NCI-H345 (cell line): ENCODE results near the gene SH3BP4.

ENCODE experiments used
- DNase-seq: peaks from one replicate; lab custom pipeline; 2025; lab: John Stamatoyannopoulos, UW

The SH3BP4 gene

GRCh38 chr2:234983011-234983726 is 31.4 kb downstream of the SH3BP4 start:
- peak; percentile 95 for DNase-seq

GRCh38 chr2:234985608-234986245 is 33.9 kb downstream of the SH3BP4 start:
- no peak for DNase-seq

- no peak for DNase-seq
Measured at GRCh38 chr2:234986390-234986789, 34.6 kb downstream of the SH3BP4 start.

GRCh38 chr2:234986876-234987720 is 35.3 kb downstream of the SH3BP4 start:
- no peak for DNase-seq

- no peak for DNase-seq
Measured at GRCh38 chr2:234987754-234988153, 35.9 kb downstream of the SH3BP4 start.

- no peak for DNase-seq
Measured at GRCh38 chr2:234988491-234988890, 36.7 kb downstream of the SH3BP4 start.

- peak; percentile 45 for DNase-seq
Measured at GRCh38 chr2:234989183-234989701, 37.4 kb downstream of the SH3BP4 start.

GRCh38 chr2:234990300-234990699 is 38.5 kb downstream of the SH3BP4 start:
- DNase-seq = no peak

GRCh38 chr2:234991290-234991689 is 39.5 kb downstream of the SH3BP4 start:
- DNase-seq = no peak

- no peak for DNase-seq
Measured at GRCh38 chr2:234991793-234992192, 40.0 kb downstream of the SH3BP4 start.

- DNase-seq = no peak
Measured at GRCh38 chr2:234992196-234992595, 40.4 kb downstream of the SH3BP4 start.

GRCh38 chr2:234992624-234993349 is 41.0 kb downstream of the SH3BP4 start:
- no peak for DNase-seq

- no peak for DNase-seq
Measured at GRCh38 chr2:234993541-234993981, 41.7 kb downstream of the SH3BP4 start.

GRCh38 chr2:234994438-234995321 is 42.9 kb downstream of the SH3BP4 start:
- peak; percentile 40 for DNase-seq

- no peak for DNase-seq
Measured at GRCh38 chr2:234995332-234996068, 43.7 kb downstream of the SH3BP4 start.

- no peak for DNase-seq
Measured at GRCh38 chr2:234996069-234996940, 44.5 kb downstream of the SH3BP4 start.

- DNase-seq = no peak
Measured at GRCh38 chr2:234996941-234997270, 45.1 kb downstream of the SH3BP4 start.

- no peak for DNase-seq
Measured at GRCh38 chr2:234997389-234997788, 45.6 kb downstream of the SH3BP4 start.
